CD1c-positive myeloid dendritic cell (primary cell): ENCODE data around the gene KIF5A.
"Not testable (repeated sequence)": the region's sequence is repeated elsewhere in the genome, so short reads cannot be mapped to it uniquely, and the experiment has no call there.

ENCODE experiments used
- DNase-seq: peaks from one replicate; pipeline ENCODE4 v3.0.0-alpha.2; 2016; ENCODE audit errors: extremely low spot score

The KIF5A gene

GRCh38 chr12:57554897-57555296 lies 5.1 kb downstream of the KIF5A start:
- DNase-seq, result no peak

GRCh38 chr12:57558864-57559263 lies 9.0 kb downstream of the KIF5A start:
- no peak for DNase-seq

- no peak for DNase-seq
Measured at GRCh38 chr12:57560516-57560915, 10.7 kb downstream of the KIF5A start.

DNA sequence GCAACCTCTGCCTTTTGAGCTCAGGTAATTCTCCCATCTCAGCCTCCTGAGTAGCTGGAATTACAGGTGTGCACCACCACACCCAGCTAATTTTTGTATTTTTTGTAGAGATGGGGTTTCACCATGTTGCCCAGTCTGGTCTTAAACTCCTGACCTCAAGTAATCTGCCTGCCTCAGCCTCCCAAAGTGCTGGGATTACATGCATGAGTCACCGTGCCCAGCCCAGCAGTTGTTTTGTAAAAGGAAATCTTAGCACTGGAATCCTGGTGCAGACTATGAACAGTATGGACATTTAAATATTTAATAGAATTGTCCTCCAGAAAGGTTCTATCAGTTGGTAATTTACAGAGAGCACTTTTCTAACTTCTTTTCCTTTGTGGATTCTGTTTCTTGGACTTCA lies 11.3 kb downstream of the KIF5A start:
- DNase-seq, result not testable (repeated sequence)

DNA sequence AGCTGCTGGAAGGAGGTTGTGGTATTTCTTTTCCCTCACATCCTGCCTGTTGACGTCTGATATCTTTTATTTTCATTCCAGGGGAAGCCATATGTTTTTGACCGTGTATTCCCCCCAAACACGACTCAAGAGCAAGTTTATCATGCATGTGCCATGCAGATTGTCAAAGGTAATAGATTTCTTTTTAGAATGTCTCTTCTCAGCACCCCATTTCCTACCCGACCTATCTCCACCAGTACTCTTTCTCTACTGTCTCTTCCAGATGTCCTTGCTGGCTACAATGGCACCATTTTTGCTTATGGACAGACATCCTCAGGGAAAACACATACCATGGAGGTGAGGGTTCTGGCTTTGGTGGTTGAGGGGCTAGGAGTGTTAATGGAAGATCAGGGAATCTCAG lies 13.5 kb downstream of the KIF5A start:
- no peak for DNase-seq

DNA sequence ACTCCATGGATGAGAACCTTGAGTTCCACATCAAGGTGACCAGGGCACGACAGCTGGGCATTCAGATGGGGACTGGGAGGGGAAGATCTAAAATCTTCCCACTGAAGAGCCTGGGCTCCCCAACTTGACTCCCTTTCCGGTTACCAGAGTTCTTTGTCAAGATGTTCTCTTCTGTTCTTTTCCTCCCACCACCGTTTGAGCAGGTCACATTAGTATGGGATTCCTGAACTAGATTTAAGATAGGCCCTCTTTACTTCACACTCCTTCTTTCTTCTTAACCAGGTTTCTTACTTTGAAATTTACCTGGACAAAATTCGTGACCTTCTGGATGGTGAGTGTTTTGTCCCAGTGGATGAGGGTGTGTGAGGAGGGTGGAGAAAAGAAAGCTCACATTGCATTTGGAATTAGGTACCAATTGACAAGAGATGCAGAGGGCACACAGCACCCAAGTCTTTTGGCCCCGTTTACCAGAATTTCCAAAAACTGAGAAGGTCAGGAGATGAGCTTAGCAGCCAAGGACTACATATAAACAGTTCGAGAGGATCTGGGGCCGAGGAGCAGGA lies 14.4 kb downstream of the KIF5A start:
- DNase-seq, result no peak

- DNase-seq, result no peak
Measured at GRCh38 chr12:57568838-57569237, 19.0 kb downstream of the KIF5A start.

DNA sequence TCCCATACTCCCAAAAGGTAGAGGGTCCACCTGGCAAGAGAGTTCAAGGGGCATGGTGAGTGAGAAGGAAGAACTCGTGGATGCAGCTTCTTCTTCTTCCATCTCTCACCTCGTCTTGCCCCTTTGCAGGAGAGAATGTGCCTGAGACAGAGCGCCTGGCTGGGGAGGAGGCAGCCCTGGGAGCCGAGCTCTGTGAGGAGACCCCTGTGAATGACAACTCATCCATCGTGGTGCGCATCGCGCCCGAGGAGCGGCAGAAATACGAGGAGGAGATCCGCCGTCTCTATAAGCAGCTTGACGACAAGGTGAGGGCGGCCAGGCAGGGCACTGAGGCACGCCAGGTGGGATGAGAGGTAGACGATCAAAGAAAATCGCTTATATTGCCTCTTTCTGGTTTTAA lies 20.0 kb downstream of the KIF5A start:
- DNase-seq, result no peak

- not testable (repeated sequence) for DNase-seq
Measured at GRCh38 chr12:57570438-57570837, 20.6 kb downstream of the KIF5A start.

DNA sequence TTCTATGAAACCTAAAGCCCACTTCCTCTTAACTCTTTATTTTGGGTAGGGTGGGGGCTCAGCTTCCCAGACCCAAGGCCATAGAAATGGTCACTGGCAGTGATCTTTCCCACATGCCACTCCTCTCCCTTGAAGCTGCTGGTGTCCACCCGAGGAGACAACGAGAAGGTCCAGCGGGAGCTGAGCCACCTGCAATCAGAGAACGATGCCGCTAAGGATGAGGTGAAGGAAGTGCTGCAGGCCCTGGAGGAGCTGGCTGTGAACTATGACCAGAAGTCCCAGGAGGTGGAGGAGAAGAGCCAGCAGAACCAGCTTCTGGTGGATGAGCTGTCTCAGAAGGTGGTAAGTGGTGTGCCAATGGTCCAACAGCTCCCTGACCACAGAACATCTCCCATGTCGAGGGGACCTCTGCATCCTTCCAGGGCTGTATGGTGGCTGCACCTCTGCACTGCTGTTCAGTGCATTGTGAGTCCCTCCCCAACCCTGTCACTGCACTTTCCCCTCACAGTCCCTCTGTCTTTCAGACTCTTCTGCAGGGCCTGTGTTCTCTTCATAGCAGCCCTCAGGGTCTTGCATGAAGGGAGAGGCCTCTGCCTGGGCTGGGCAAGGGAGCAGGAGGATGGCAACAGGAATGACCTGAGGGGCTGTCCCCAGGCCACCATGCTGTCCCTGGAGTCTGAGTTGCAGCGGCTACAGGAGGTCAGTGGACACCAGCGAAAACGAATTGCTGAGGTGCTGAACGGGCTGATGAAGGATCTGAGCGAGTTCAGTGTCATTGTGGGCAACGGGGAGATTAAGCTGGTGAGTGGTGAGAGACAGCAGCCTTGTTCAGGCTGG lies 22.3 kb downstream of the KIF5A start:
- no peak for DNase-seq

- no peak for DNase-seq
Measured at GRCh38 chr12:57574795-57575194, 25.0 kb downstream of the KIF5A start.

GRCh38 chr12:57575771-57576612 lies 26.1 kb downstream of the KIF5A start:
- no peak for DNase-seq

GRCh38 chr12:57576613-57577160 lies 26.8 kb downstream of the KIF5A start:
- no peak for DNase-seq

- DNase-seq, result no peak
Measured at GRCh38 chr12:57577981-57578758, 28.3 kb downstream of the KIF5A start.

- no peak for DNase-seq
Measured at GRCh38 chr12:57579011-57579410, 29.2 kb downstream of the KIF5A start.

- no peak for DNase-seq
Measured at GRCh38 chr12:57579677-57580465, 30.0 kb downstream of the KIF5A start.

DNA sequence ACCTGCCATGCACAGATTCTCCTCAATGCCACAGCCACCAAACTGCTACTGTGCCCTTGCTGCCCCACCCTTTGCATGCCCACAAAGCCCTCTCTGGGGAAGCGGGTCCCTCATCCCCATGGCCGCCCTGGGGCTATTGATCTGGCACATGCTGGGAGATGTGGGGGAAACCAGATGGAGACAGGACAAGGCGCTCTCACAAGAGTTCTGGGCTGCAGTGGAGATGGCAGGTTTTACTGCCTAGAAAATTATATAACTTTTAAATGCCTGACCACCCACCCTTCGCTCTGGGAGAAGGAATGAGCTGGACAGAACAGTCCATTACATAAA lies 30.6 kb downstream of the KIF5A start:
- no peak for DNase-seq

- no peak for DNase-seq
Measured at GRCh38 chr12:57581802-57582201, 32.0 kb downstream of the KIF5A start.

DNA sequence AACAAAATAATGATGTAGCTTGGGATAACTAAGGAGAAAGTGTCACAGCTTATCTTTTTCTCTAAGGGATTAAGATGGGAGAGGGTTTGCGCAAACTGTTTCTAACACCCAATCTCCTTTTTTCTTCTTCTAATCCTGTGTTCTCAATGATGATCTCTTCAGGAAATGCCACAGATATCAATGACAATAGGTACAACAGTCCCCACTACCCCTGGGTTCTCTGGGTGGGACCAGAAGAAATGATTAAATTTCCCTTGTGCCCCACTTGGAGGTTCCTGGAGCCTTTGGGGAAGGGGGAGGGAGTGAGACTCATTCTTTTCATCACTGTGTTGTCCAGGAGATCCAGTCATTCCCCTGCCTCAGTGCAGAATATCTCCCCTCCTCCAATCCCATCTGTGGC lies 32.6 kb downstream of the KIF5A start:
- no peak for DNase-seq

DNA sequence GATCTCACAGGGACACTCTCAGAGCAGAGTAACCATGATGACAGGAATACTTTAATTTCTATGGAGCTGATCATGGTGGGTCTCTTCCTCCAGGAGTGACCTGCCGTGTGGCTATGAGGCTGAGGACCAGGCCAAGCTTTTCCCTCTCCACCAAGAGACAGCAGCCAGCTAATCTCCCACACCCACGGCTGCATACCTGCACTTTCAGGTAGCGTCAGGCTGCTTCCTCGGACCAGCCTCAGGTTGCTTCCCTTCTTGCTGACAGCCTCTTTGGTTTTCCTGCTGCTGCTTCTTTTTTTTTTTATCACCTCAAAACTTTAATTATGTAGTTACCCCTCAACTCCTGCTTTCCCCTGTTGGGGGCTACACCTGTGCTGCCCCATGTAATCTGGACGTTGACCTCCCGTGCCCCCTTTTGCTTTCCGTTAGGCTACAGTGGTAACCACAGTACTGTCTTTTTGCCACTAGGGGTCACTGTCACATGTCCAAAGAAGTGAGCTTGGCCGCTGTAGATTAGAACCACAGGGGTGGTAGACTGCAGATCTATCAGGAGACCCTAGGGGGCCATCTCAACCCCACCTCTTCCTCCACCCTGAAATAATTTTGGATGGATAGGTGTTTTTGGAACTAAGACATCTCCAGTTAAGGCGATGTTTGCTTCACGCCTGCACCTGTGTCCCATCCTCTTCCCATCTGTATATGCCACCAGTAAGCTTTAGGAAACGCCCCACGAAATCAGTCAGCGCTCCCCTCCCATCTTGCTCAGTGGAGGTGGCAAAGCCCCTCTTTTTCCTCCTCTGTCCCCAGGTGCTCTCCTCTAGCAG lies 33.4 kb downstream of the KIF5A start:
- peak; percentile 86 for DNase-seq
